AG09309 (cell line): ENCODE results near the gene C16orf95.
A peak's percentile ranks its signal among the peaks of the same experiment; 100 is the strongest.

ENCODE experiments used
- DNase-seq: peaks from one replicate; pipeline ENCODE4 v3.0.0-alpha.2; 2010; ENCODE audit warnings: low read depth
- H3K4me3 ChIP-seq: 2 replicates; pipeline ENCODE4 v1.5.1; 2011; ENCODE audit warnings: mild to moderate bottlenecking, low read depth, low read length, moderate library complexity; ENCODE audit not compliant: control insufficient read depth
- CTCF ChIP-seq: IDR thresholded peaks from 2 replicates; pipeline ENCODE4 v1.5.1; 2011; ENCODE audit warnings: mild to moderate bottlenecking, low read depth, low read length, inconsistent platforms; ENCODE audit not compliant: insufficient read depth, control insufficient read depth; ENCODE audit errors: missing control alignments

The C16orf95 gene

GRCh38 chr16:87353613-87354012 lies 36.4 kb upstream of the C16orf95 start:
- no peak overlapping the region for H3K4me3 ChIP-seq
- DNase-seq = no peak
- TF ChIP-seq CTCF = no peak

GRCh38 chr16:87352818-87353217 lies 35.6 kb upstream of the C16orf95 start:
- DNase-seq = no peak
- no peak for TF ChIP-seq CTCF
- H3K4me3 ChIP-seq = no peak overlapping the region

- no peak for TF ChIP-seq CTCF
- H3K4me3 ChIP-seq = no peak overlapping the region
- DNase-seq = no peak
Observed at GRCh38 chr16:87351320-87351698, 34.1 kb upstream of the C16orf95 start.

- DNase-seq = no peak
- no peak for TF ChIP-seq CTCF
- H3K4me3 ChIP-seq = peak overlapping the region; percentile 10
Observed at GRCh38 chr16:87350681-87351319, 33.6 kb upstream of the C16orf95 start.

GRCh38 chr16:87350031-87350430 lies 32.8 kb upstream of the C16orf95 start:
- DNase-seq = no peak
- no peak for TF ChIP-seq CTCF
- H3K4me3 ChIP-seq = no peak overlapping the region

GRCh38 chr16:87348616-87349157 lies 31.5 kb upstream of the C16orf95 start:
- H3K4me3 ChIP-seq = no peak overlapping the region
- DNase-seq = no peak
- no peak for TF ChIP-seq CTCF
